ENCODE measurements around the gene NDUFS7.

Gene NDUFS7

DNA sequence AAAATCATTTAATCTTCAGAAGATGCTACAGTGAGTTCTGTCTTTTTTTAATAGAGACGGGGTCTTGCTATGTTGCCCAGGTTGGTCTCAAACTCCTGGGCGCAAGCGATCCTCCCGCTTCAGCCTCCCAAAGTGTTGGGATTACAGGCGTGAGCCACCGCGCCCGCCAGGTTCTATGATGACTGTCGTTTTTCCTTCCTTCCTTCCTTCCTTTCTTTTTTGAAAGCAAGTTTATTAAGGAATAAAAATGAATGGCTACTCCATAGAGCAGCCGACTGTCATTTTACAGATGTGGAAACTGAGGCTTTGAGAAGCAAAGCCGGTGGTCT is 18.1 kb downstream of the NDUFS7 start:
- no peak for DNase-seq

DNA sequence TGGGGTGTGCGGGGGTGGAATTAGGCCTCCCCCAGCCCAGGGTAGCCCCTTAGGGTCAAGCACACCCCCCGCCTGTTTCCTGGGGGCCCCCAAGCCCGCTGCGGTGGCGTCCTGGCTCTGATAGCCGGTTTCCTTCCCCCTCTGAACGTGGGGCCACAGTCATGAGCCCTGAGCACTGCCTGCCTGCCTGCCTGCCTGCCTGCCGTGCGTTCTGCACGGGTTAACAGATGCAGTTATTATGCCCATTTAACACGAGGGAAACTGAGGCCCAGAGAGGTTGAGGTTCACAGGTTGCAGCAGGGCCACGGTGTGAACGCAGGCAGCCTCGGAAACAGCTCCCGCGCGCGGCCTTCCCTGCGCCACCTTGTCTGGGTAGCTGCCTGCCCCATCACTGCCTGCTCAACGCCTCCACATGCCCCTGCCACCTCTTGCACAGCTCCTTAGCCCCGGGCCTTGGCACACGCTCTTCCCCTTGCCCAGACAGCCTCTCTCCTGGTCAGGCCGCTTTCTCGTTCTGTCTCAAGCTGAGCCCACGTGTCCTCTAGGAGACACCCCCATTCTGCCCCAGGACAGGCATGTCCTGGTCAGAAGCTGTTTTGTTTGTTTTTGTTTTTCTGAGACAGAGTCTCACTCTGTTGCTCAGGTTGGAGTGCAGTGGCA is 18.8 kb downstream of the NDUFS7 start:
- DNase-seq: no peak

DNA sequence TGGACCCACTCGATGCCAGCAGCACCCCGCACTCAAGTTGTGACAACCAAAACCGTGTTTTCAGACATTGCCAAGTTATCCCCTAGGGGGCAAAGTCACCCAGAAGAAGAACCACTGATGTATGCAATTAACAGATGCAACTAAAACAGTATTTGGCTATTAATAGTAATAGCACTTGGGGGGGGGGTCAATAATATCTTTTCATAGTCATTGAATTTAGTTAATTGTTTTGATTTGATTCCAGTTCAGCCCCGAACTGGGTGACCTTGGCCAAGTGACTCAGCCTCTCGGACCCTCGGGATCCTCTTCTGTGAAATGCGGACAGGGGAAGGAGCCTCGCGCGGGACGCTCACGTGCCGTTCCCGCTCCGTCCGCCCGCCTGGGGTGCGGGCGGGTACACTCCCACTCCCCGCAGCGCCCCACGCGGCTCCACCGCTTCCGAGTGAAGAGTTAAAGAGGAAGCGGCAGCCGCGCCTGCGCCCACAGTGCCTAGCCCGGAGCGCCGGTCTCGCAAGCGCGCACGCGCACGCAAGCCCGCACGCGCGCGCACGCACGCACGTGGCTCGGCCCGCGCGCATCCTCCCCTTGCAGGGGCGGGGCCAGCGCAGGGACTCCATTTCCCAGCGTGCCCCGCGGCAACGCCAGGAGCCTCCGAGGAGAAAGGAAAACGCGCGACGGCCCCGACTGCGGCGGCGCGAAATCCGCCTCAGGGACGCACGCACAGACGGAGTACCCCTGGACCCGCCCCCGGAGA is 23.2 kb downstream of the NDUFS7 start:
- DNase-seq: peak; percentile 99

DNA sequence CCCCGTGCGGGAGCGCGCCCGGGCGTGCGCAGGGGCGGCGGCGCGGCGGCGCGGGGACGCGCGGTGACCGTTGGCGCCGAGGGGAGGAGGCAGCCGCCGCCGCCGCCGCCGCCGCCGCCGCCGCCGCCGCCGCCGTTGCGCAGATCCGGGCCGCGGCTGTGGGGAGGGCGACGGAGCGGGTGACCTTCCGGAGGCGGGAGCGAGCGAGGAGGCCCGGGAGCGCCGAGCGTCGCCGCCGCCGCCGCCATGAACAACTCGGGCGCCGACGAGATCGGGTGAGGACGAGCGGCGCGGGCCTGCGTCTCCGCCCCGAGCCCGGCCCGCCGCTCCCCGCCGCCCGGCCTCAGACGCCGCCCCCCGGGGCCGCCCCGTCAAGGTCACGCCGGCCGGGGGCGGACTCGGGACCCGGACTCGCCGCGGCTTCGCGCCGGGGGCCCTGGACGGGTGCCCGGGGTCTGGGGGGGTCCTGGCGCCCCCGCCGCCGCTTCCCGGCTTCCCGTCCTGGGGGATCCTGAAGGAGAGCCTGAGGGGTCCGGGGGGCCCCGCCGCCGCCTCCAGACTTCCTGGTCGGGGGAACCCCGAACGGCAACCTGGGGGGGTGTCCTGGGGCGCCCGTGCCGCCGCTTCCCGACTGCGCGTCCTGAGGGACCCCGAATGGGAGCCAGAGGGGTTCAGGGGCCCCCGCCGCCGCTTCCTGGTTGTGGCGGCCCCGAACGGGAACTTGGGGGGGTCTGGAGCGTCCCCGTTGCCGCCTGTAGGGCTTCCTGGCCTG is 24.0 kb downstream of the NDUFS7 start, which contains the start of gene DAZAP1:
DAZAP1 (plus strand) TSS at position 59 of the 772 bp plus-strand sequence; CDS start at position 247, 188 bp downstream.
- DNase-seq: no peak

DNA sequence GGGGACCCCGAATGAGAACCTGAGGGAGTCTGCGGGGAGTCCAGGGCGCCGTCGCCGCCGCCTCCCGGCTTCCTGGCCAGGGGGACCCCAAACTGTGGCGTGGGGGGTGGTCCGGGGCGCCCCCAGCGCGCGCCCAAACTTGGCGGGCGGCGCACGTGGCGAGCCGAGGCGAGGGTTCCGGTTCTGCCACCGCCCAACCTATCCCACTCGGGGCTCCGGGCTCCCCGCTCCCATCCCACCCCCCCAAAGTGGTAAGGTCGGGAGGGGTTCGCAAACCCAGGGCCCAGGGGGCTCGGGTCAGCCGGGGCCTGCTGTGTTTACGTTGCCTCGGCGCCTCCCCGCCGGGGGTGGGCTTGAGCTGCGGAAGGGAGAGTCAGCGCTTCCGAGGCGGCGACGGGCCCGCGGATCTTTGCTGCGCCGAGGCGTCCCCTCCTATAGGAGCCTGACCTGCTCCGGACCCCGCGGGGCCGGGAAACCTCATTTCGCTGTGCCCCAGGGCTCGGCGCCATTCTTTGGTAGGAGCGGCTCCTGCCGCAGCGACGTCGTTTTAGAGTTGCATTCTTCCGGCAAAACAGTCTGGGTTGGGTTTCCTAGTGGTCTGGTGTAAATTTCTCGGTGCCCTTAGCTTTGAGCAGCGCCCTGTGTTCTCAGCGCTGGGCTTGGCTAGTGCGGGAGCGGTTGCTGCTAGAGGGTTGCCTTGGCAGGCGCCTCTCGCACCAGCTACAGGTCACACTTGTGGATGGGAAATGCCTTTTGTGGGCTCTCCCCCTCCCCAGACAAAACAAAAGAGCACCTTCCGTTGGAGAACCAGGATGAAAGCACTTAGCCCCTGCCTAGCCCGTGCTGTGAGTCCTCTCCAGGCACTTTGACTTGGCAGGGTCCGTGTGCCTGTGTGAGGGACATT is 24.8 kb downstream of the NDUFS7 start:
- DNase-seq: peak; percentile 52

DNA sequence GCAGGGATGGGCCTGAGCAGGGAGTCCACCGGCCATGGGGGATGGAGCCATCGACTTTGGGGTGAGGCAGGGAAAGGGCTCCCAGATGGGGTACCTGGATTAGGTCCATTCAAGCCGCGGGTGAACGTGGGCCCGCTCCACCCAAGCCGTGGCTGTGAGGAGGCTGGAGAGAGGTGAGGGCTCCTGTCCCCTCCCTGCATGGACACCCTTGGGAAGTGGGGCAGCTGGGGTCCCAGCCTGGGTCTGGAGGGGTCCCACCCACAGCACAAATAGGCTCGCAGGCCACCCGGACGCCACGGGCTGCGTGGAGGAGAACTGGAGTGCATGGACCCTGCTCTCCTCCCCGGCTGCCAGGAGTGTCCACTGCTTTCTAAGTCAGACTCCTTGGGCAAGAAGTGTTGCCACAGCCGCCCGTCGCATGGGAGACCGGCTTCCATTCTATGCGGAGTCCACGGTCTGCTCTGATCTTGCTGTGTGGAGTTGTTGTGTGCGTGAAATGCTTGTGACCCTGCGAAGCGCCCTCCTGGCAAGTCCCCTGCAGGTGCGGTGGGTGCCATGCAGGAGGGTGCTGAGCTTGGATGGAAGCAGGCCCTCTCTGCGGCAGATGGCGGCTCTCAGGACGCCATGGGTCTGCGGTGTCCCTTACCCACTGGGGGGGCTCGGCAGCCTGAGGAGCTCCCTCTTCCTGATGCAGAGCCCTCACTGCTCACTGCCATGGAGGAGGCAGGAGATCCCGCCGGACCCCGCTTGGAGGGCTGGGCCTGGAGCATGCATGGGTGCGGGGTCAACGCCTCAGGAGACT is 25.7 kb downstream of the NDUFS7 start:
- no peak for DNase-seq

DNA sequence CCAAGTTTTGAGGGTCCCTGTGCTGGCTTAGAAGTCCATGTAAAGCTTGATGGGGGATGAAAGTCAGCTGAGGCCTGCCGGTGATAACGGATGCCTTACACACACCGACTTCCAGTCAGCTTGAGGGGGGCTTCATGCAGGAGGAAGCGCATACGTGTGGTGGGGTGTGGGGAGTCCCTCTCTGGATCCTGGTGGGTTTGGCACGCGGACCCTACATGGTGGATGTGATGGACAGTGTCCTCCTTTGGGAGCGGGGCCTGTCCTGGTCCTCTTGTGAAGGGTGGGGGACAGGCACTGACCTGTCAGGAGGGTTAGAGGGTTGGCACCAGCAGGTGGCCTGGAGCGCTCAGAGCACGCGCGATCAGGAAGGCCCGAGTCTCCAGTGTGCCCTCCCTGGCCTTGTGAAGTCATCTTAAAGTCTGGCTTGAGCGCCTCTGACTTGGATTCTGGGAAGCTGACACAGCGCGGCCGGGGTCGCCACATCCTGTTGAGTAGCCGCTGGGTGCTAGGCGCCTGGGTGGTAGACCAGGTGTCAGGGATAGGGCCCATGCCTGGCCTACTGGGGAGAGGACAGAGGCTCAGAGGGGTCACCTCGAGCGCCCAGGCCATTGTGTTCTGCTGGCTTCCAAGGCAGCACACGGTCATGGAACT is 26.6 kb downstream of the NDUFS7 start:
- DNase-seq: peak; percentile 28

DNA sequence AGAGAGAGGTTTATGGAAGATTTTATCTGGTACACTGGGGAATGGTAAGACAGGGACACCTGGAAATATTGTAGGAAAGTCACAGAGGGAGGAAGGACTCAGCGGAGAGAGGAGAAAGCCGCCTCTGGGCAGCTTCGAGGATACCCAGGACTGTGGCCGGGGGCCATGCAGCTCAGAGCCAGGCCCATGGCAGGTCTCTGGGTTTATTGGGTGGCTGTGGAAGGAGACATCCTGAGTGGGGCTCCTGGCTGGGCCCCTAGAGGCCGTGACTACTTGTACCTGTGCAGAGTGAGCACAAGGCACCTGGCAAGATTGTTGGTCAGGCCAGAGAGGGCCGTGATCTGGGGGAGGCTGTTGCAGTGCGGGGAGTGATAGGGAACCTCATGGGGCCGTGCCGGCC is 27.1 kb downstream of the NDUFS7 start:
- DNase-seq: no peak

DNA sequence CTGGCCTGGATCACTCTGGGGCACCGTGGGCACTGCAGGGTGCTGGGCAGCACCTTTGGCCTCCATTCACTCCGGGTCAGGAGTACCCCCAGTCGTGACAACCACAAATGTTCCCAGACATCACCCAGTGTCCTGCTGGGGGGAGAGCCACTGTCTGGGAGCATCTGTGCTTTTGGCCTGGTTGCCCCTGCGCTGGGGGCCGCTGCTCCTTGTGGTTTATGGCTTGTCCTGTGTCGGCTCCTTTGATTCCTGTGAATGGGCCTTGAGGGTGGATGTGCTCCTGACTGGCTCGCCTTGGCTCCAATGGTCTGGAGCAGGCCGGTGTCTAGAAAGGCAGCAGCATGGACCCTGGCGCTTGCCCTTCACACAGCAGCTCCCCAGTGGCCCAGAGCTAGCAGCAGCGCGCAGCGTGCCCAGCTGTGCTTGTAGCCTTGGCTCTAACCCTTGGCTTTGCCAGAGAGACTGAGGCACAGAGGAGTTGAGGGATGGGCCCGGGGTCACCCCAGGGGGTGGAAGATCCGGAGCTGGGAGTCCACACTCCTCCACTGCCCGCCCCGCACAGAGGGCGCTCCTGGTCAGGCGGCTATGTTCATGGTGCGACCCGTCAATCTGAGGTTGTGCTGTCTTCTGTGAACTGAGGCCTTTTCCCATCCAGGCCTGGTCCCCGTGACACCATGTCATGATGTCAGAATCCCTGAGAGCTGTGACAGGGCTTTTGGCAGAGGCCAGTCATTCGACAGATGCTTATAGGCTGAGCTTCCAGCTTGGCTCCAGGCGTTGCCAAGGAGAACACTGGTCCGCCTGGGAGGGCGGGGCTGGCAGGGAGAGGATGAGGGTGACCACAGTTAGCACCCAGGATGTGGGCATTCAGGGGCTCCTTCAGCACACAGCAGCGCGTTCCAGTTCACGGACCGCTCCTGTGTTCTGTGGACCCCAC is 27.8 kb downstream of the NDUFS7 start:
- DNase-seq: peak; percentile 33

DNA sequence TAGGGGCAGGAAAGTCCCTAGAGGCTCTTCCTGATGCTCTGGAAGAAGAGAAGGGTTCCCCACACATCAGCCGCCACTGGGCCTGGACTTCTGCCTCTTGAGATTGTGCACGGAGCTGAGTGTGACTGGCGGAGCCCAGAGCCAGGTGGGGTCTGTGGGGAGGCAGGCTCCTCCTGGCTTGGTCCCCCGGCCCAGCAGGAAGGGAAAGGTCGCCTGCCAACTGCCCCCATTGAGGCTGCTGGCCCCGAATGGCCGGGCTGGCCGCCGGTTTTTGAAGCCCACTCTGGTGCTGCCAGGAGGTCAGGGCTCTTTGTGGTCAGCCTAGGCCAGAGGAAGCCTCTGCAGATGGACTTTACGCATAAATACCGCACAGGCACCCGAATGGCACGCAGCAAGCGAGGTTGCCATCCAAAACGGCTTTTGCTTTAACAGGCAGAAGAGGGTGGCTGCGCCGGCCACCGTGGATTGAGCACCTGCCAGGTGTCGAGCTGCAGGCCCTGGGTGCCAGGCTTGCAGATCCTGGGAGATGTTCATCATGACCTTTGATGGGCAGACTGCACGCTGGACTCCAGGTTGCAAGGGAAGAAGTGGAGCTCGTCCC is 28.7 kb downstream of the NDUFS7 start:
- DNase-seq: no peak

DNA sequence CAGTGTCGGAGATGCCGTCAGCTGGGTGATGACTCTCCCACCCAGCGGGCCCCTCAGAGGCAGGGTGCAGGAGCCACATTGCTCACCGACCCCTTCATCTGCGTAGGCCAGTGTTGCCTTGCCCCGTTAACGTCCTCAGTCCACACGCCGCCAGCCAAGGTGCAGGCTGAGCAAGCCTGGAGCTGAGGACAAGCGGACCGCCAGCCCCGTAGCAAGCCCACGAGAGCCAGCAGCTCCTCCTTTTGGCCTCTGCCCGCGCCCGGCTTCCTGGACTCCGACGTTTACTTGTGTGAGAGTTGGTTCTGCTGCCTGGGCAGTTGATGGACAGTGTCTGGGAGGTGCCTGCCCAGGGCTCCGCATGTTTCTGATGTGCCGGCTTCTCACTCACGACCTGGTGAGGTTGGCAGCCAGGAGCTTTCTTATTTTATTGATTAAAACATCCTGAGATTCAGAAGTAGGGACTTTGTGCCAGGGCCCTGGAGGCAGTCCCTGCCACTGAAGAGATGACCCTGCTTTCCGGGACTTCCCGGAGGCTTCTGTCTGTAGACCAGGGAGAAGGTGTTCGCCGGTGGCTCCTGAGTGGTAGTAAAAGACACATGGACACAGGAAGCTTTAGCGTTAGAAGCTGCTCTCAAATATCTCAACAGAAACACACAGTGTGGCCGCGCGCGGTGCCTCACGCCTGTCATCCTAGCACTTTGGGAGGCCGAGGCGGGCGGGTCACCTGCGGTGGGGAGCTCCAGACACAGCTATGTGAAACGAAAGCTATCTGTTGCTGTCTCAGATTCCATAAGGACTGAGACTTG is 29.5 kb downstream of the NDUFS7 start:
- no peak for DNase-seq

DNA sequence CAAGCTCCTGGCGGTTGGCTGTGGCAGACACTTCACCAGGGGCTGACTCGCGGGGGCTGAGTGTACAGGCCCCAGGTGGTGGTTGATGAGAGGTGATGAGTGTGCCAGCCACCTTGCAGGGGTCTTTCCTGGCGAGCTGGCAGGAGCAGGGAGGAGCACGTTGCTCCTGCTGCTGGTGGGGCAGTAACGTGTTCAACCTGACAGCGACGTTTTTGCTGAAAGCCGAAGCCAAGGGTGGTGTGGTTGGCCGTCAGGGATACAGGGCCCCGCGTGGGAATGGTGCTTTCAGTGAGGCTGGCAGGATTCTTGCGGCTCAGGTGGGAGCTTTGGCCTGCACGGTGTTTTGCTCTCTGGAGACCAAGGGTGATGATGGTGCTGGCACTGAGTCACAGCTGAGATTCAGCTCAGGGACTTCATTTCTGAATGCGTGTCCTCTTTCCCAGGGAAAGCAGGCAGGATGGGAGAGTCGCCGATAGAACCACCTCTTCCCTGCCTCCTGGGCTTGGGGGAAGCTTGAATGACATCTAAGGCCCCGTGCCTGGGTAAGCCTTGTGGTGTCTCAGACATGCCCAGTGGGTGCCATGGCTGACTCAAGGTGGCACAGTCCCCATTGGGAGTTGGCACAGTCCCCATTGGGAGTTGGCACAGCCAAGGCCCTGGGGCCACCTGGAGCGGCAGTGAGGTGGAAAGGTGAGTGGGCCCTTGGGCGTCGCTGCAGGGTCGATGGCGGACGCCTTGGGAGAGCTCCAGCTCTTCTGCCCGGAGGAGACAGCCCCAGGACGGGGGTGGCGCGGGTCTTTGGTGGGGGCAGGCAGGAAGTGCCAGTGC is 32.5 kb downstream of the NDUFS7 start:
- no peak for DNase-seq

DNA sequence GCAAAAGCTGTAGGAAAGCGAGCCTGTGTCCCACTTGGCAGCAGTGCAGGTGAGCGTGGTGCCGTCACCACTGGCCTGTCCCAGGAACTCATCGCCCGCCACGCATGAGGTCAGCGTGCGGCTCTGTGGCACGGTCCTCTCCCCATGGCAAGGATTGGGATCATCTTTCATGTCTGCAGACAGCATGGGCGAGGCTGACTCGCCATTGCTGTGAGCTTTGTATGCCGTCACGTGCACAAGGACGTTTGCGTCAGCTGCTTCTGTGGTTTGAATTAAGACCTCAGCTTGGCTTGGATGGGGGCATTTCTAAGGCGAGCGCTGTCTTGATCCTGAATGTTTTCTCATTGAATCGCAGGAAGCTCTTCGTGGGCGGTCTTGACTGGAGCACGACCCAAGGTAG is 33.4 kb downstream of the NDUFS7 start:
- DNase-seq: no peak

DNA sequence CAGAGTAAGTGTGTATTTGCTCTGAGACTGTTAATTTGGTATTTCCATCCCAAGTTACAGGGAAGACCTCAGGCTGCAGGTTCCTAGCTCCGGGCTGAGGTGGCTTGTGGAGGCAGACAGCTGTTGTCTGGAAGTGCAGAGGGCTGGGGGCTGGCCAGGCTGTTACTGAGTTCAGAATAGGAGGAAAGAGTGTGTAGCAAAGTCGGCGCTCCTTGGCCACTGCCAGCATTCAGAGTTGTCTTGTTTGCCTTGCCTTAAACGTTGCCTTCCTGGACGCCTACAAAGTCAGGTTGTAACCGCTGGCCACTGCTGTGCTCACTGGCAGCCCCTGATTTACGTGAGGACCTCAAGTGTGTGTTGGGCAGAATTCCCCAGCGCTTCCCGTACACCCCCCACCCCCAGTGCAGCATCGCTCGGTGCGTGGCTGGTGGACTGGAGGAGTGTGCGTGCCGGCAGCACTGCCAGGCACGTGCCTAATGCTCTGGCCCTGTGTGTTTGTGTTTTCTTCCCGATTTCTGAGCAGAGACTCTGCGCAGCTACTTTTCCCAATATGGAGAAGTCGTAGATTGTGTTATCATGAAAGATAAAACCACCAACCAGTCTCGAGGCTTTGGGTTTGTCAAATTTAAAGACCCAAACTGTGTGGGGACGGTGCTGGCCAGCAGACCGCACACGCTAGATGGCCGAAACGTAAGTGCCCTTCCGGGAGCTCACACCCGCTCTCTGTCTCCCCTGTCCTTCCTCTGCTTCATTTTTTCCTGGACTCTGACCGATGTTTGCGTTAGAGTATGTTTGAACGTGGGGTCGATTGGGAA is 34.2 kb downstream of the NDUFS7 start:
- no peak for DNase-seq

DNA sequence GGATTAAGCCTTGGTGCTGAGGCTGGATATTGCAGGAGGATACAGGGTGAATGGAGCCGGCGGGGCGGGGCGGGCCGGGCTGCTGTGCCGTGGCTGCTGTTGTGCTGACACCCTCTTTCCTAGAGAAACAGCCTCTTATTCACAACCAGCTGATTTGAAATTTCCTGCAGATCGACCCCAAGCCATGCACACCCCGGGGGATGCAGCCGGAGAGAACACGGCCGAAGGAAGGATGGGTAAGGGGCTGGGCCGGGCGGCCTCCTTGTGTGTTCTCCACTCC is 34.7 kb downstream of the NDUFS7 start:
- no peak for DNase-seq

DNA sequence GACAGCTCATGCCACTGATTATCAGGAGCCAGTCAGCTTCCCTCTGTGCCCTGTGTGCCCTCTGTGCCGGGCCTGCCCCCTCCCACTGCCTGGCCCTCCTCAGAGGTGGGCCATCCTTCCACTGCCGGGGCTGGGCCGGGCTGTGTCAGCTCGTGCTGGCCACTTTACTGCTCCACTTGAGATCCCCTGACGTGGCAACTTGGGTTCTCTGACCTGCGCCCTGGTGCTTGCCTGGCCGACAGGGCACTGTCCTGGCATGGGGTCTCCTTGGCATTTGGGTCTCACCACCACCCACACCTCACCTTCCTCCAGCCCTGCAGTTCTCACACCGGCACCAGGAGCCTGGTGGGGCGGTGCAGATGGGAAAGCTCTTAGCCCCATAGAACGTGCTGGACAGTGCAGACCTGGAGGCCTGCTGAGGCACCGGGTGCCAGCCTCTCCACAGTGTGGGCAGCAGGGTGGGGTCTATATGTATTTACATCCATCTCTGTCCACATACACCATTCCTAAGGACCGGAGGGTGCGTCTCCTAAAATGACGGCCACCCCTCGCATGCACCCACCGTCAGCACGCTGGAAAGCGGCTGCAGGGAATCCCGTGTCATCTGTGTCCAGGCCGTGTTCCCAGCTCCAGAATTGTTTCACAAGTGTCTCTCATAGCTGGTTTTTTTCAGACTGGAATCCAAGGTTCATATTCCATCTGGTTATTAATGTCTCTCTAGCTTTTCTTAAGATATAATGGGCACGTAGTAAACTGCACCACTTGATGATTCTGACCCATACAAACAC is 35.4 kb downstream of the NDUFS7 start:
- no peak for DNase-seq

Data from activated CD4-positive, alpha-beta T cell treated with anti-CD3 and anti-CD28 coated beads, Interleukin-2, amount 50 U/mL, for 16 hours (primary cell).